Activated T-helper 9 cell treated with anti-CD3 and anti-CD28 coated beads, Interleukin-2, amount 50 U/mL, for 16 hours (primary cell): ENCODE measurements around the gene NRXN2.
"Not testable (repeated sequence)": the region's sequence is repeated elsewhere in the genome, so short reads cannot be mapped to it uniquely, and the experiment has no call there.

ENCODE experiments used
- DNase-seq: peaks from one replicate; pipeline ENCODE4 v3.0.0-alpha.2; 2020; ENCODE audit warnings: low read depth

Gene NRXN2

DNA sequence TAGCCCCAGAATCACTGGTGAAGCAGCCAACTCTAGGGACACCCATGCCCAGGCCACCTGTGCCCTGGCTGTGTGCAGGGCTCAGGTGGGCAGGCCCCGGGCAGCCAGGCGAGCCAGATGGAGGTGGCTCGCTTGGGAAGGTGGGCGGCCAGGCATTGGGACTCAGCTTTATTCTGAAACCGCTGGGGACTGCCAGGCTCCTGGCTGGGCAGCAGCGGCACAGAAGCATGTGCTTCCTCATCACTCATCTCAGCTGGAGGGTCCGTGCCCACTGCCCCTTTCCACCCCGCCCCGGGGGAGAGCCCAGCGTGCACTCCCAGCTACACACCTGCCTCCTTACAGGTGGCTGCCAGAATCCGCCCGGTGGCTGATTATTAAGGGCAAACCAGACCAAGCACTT lies 159.0 kb downstream of the NRXN2 start:
- DNase-seq = no peak

DNA sequence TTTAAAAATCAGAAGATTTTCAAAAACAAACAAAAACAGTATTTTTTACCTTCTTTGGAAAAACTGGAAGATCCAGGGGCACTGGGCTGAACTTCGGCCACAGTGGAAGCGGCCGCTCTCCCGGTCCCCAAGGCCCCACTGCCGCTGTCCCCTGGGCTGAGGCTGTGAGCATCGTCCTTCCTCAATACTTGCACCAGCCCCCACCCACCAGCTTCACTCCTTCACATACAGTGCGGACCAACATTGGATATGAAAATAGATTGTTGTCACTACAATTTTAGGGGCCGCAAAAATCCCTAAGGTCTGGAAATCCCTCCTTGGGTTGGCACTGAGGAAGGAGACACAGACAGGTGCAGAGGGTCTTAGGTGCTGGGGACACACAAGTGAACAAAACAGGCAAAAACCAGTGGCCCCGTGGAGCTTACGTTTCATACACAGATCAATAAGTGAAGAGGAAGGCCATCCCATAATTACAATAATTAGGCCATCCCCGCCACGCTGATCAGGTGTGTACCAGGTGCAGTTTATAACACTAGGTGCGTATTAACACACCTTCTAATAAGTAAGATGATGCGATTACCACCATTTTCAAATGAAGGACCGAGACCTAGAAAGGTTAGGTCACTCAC lies 160.2 kb downstream of the NRXN2 start:
- no peak for DNase-seq

DNA sequence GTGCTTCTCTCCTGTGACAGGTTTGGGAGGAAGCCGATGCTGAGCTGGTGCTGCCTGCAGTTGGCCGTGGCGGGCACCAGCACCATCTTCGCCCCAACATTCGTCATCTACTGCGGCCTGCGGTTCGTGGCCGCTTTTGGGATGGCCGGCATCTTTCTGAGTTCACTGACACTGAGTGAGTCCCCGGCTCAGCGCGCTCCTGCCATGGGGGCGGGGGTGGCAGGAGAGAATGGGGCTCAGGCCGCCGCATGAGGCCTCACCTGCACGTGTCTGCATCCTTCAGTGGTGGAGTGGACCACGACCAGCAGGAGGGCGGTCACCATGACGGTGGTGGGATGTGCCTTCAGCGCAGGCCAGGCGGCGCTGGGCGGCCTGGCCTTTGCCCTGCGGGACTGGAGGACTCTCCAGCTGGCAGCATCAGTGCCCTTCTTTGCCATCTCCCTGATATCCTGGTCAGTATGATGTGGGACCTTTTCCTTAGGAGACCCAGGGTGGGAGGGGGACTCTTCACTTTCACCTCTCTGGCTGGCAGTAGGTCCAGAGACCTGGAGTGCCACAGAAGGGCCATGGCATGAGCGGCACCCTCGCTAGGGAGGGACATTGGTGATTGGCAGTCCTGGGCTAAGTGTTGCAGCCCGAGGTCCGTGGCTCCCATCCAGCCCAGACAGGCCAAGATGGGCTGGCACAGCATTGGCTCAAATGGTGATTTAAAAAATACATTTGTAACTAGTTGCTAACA lies 160.8 kb downstream of the NRXN2 start:
- DNase-seq = no peak

DNA sequence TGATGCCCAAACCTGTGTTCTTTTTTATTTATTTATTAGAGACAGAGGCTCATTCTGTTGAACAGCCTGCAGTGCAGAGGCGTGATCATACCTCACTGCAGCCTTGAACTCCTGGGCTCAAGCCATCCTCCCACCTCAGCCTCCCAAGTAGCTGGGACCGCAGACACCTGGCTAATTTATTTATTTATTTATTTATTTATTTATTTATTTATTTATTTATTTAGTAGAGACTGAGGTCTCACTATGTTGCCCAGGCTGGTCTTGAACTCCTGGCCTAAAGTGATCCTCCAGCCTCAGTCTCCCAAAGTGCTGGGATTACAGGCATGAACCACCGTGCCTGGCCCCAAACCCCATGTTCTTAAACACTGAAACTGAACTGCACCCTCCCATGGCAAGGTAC lies 161.6 kb downstream of the NRXN2 start:
- DNase-seq = not testable (repeated sequence)

GRCh38 chr11:64560941-64561340 lies 162.1 kb downstream of the NRXN2 start:
- no peak for DNase-seq

GRCh38 chr11:64560139-64560771 lies 162.7 kb downstream of the NRXN2 start:
- DNase-seq = no peak

GRCh38 chr11:64559351-64560138 lies 163.5 kb downstream of the NRXN2 start:
- no peak for DNase-seq

DNA sequence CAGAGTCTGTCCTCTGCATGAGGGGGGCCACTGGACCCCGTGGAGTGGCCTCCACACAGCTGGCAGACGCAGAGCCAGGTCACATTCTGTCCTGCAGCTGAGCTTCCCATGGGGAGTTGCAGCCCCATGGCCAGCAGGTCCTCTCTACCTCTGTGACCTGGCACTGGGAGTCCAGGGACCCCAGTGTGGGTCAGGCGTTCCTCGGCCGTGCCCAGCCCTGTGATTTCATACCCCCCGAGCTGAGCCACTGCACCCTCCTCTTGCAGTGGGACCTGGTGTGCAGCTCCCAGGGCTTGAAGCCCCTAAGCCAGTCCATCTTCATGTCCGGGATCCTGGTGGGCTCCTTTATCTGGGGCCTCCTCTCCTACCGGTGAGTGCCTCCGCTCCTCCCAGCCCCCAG lies 164.1 kb downstream of the NRXN2 start:
- DNase-seq = no peak

GRCh38 chr11:64558065-64558745 lies 164.8 kb downstream of the NRXN2 start:
- DNase-seq = no peak

DNA sequence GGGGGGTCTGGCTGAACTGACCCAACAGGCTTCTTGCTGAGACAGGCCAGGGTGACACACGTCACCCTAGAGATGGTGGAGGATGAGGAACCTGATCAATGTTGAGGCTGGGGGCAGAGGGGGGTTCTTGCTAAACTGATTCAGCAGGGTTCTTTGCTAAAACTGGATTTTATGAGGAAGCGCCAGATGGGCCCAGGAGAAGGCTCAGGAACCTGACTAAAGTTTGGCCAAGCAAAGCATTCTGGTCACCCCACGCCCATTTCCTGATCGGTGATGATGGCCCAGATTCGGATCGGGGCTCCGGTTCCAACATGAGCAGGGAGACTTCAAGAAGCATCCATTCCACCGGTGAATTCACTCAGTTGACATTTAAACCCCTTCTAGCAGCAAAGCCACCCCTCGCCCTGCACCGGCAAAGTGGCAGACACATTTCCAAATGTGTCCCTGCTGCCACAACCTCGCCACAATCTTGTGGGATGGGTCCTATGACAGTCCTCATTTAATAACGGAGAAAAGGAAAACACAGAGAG lies 166.2 kb downstream of the NRXN2 start:
- no peak for DNase-seq
